Loucy (cell line): ENCODE results near the gene CORO1A.
"Not testable (repeated sequence)": the region's sequence is repeated elsewhere in the genome, so short reads cannot be mapped to it uniquely, and the experiment has no call there.

Experiments used
- CTCF ChIP-seq: fragments of 200-600 bp; sonication (generic); conservative IDR thresholded peaks from 2 replicates; pipeline ENCODE4 v1.5.1; 2014; ENCODE audit warnings: mild to moderate bottlenecking, antibody characterized with exemption, low read length
- EZH2phosphoT487 ChIP-seq: fragments of 200-600 bp; IDR thresholded peaks from 2 replicates; pipeline ENCODE4 v1.6.1; 2018; ENCODE audit warnings: antibody characterized with exemption, mild to moderate bottlenecking, moderate library complexity, borderline replicate concordance

GRCh38 chr16:30168746-30169145 lies 14.7 kb upstream of the CORO1A start:
- not testable (repeated sequence) for TF ChIP-seq CTCF, EZH2phosphoT487
